ENCODE data around the gene DLG2.

Gene DLG2

DNA sequence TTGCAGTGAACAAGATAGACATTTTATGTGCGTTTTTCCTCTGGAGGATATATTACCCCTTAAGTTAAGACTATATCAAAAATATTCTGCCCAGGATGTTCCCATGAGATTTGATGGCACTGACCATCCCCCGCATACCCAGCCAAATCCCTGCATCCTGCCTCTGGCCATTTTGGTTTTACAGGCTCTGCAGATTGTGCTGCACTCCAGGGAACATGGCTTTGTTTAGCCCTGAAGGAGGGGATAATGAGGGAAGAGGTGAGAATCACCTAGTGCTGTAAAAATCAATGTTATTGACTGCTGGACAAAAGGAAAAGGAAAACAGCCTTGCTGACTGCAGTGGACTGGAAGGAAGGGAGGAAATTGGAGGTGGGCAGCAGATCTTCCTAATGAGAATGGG, 717.4 kb downstream of the DLG2 start:
- WGBS, result 96% methylated on average over 2 of the region's 2 CpGs
- Histone ChIP-seq H2AFZ (ENCODE audit: low read depth, low read length) (no peak overlapping the region), H3K4me3 (ENCODE audit: insufficient read depth in 1 of 2, low read depth in 1 of 2, low read length in 2 of 2) (no peak overlapping the region), H2BK15ac (ENCODE audit: low read depth, poor library complexity, severe bottlenecking) (no peak overlapping the region), H4K8ac (ENCODE audit: low read length) (no peak overlapping the region), H3K4ac (ENCODE audit: low read depth in 1 of 2, low read length in 2 of 2) (no peak overlapping the region), H4K91ac (ENCODE audit: low read length) (no peak overlapping the region), H3K18ac (ENCODE audit: low read depth in 1 of 2, low read length in 2 of 2) (no peak overlapping the region), H3K9ac (ENCODE audit: low read length) (no peak overlapping the region), H2BK12ac (ENCODE audit: low read length in 2 of 2) (no peak overlapping the region), H3K14ac (ENCODE audit: low read length in 2 of 2) (no peak overlapping the region), H2BK120ac (ENCODE audit: low read depth, low read length) (no peak overlapping the region), H2BK5ac (ENCODE audit: low read depth, low read length, poor library complexity, severe bottlenecking) (no peak overlapping the region), H3K4me2 (ENCODE audit: low read length, poor library complexity, severe bottlenecking) (no peak overlapping the region), H3K36me3 (ENCODE audit: control insufficient read depth in 1 of 2, insufficient read depth in 2 of 2, low read depth in 1 of 2, low read length in 2 of 2) (no peaks in the 10 kb centered on the region), H3K9me3 (ENCODE audit: control insufficient read depth, low read length) (no peaks in the 10 kb centered on the region), H3K27me3 (ENCODE audit: control insufficient read depth in 1 of 2, insufficient read depth in 1 of 2, low read length in 2 of 2) (no peaks in the 10 kb centered on the region), H3K27ac (ENCODE audit: low read length, poor library complexity, severe bottlenecking) (no peak overlapping the region), H3K79me1 (replicated peaks; ENCODE audit: low read length, poor library complexity, severe bottlenecking) (no peaks in the 10 kb centered on the region), H3K4me1 (ENCODE audit: control insufficient read depth, insufficient read depth, low read depth, low read length) (no peaks in the 10 kb centered on the region), H3K23ac (ENCODE audit: low read length in 2 of 2) (no peak overlapping the region), H2AK5ac (ENCODE audit: low read length, severe bottlenecking) (no peak overlapping the region)
- no peak for DNase-seq

DNA sequence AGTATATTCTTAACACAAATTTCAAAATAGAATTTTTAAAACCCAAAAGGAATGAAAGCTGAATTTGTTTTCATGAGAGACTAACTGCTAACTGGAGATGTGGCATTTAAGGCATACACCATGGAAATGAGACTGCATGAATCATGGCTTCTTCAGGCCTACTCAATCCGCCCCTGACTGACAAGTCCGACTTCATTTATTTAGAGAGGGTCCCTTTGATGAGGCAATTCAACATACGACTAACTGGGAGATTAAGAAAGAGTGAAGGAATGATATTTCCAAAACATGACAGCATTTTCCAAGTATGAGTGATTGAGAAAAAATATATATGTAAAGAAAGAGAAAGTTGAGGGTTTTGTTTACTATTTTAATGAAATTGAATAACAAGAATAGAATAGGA, 720.1 kb downstream of the DLG2 start:
- Histone ChIP-seq H2BK15ac (ENCODE audit: low read depth, poor library complexity, severe bottlenecking) (no peak overlapping the region), H4K8ac (ENCODE audit: low read length) (no peak overlapping the region), H3K4ac (ENCODE audit: low read depth in 1 of 2, low read length in 2 of 2) (no peak overlapping the region), H4K91ac (ENCODE audit: low read length) (no peak overlapping the region), H3K4me2 (ENCODE audit: low read length, poor library complexity, severe bottlenecking) (no peak overlapping the region), H3K18ac (ENCODE audit: low read depth in 1 of 2, low read length in 2 of 2) (no peak overlapping the region), H3K9ac (ENCODE audit: low read length) (peak overlapping the region; percentile 41), H3K9me3 (ENCODE audit: control insufficient read depth, low read length) (no peaks in the 10 kb centered on the region), H2BK12ac (ENCODE audit: low read length in 2 of 2) (no peak overlapping the region), H3K27me3 (ENCODE audit: control insufficient read depth in 1 of 2, insufficient read depth in 1 of 2, low read length in 2 of 2) (no peaks in the 10 kb centered on the region), H2AK5ac (ENCODE audit: low read length, severe bottlenecking) (no peak overlapping the region), H3K27ac (ENCODE audit: low read length, poor library complexity, severe bottlenecking) (no peak overlapping the region), H3K36me3 (ENCODE audit: control insufficient read depth in 1 of 2, insufficient read depth in 2 of 2, low read depth in 1 of 2, low read length in 2 of 2) (no peaks in the 10 kb centered on the region), H2BK5ac (ENCODE audit: low read depth, low read length, poor library complexity, severe bottlenecking) (no peak overlapping the region), H2BK120ac (ENCODE audit: low read depth, low read length) (no peak overlapping the region), H3K14ac (ENCODE audit: low read length in 2 of 2) (no peak overlapping the region), H3K4me3 (ENCODE audit: insufficient read depth in 1 of 2, low read depth in 1 of 2, low read length in 2 of 2) (no peak overlapping the region), H2AFZ (ENCODE audit: low read depth, low read length) (no peak overlapping the region), H3K23ac (ENCODE audit: low read length in 2 of 2) (no peak overlapping the region), H3K4me1 (ENCODE audit: control insufficient read depth, insufficient read depth, low read depth, low read length) (no peaks in the 10 kb centered on the region), H3K79me1 (replicated peaks; ENCODE audit: low read length, poor library complexity, severe bottlenecking) (no peaks in the 10 kb centered on the region)
- DNase-seq, result no peak
- WGBS, result 56% methylated on average over 3 of the region's 3 CpGs

DNA sequence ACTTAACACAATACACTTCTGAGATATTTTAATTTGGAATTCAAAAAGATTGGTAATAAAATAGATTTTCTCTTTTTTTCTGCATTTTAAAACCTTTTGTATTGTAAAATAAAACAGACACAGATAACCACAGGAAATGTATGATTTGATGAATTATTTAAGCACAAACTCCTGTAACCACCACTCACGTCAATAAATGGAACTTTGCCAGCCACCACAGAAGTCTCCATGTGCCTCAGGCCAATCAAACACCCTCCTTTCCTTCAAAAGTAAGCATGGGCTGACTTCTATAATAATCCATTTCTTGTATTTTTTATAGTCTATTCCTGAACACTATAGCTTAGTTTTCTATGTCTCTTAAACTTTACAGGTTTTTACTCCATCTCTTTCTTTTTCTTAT, 721.7 kb downstream of the DLG2 start:
- no peak overlapping the region for H3K14ac ChIP-seq (ENCODE audit: low read length in 2 of 2)
- H2BK120ac ChIP-seq (ENCODE audit: low read depth, low read length), result no peak overlapping the region
- DNase-seq, result no peak
- H3K9ac ChIP-seq (ENCODE audit: low read length), result no peak overlapping the region
- no peak overlapping the region for H2AK5ac ChIP-seq (ENCODE audit: low read length, severe bottlenecking)
- H3K27me3 ChIP-seq (ENCODE audit: control insufficient read depth in 1 of 2, insufficient read depth in 1 of 2, low read length in 2 of 2), result no peaks in the 10 kb centered on the region
- H3K4me2 ChIP-seq (ENCODE audit: low read length, poor library complexity, severe bottlenecking), result no peak overlapping the region
- no peak overlapping the region for H3K23ac ChIP-seq (ENCODE audit: low read length in 2 of 2)
- H3K36me3 ChIP-seq (ENCODE audit: control insufficient read depth in 1 of 2, insufficient read depth in 2 of 2, low read depth in 1 of 2, low read length in 2 of 2), result no peaks in the 10 kb centered on the region
- H3K9me3 ChIP-seq (ENCODE audit: control insufficient read depth, low read length), result no peaks in the 10 kb centered on the region
- no peak overlapping the region for H4K91ac ChIP-seq (ENCODE audit: low read length)
- no peaks in the 10 kb centered on the region for H3K4me1 ChIP-seq (ENCODE audit: control insufficient read depth, insufficient read depth, low read depth, low read length)
- H2BK5ac ChIP-seq (ENCODE audit: low read depth, low read length, poor library complexity, severe bottlenecking), result no peak overlapping the region
- H3K79me1 ChIP-seq (replicated peaks; ENCODE audit: low read length, poor library complexity, severe bottlenecking), result no peaks in the 10 kb centered on the region
- H4K8ac ChIP-seq (ENCODE audit: low read length), result no peak overlapping the region
- H2AFZ ChIP-seq (ENCODE audit: low read depth, low read length), result no peak overlapping the region
- H3K27ac ChIP-seq (ENCODE audit: low read length, poor library complexity, severe bottlenecking), result no peak overlapping the region
- H3K18ac ChIP-seq (ENCODE audit: low read depth in 1 of 2, low read length in 2 of 2), result no peak overlapping the region
- no peak overlapping the region for H3K4ac ChIP-seq (ENCODE audit: low read depth in 1 of 2, low read length in 2 of 2)
- WGBS, result 70% methylated on average over 1 of the region's 1 CpG
- H2BK12ac ChIP-seq (ENCODE audit: low read length in 2 of 2), result no peak overlapping the region
- no peak overlapping the region for H2BK15ac ChIP-seq (ENCODE audit: low read depth, poor library complexity, severe bottlenecking)
- H3K4me3 ChIP-seq (ENCODE audit: insufficient read depth in 1 of 2, low read depth in 1 of 2, low read length in 2 of 2), result no peak overlapping the region

DNA sequence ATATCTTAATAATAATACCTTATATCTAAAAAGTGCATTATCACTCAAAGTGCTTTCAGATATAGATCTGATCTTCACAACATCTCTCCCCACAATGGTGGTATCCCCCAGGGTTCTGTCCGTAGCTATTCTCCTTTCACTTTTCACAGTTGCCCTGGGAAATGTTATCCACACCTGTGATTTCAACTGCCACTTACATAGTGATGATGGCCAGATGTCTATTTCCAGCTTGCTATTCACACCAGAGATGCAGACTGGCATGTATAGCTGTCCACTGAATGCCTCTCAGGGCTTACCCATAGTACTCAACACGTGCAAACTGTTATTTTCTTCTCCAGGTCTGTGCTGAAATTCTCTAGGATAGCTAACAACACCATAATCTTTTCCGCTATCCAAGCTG, 724.7 kb downstream of the DLG2 start:
- WGBS, result 52% methylated on average over 3 of the region's 3 CpGs
- Histone ChIP-seq H2BK120ac (ENCODE audit: low read depth, low read length) (no peak overlapping the region), H2BK15ac (ENCODE audit: low read depth, poor library complexity, severe bottlenecking) (no peak overlapping the region), H2AFZ (ENCODE audit: low read depth, low read length) (no peak overlapping the region), H3K4me3 (ENCODE audit: insufficient read depth in 1 of 2, low read depth in 1 of 2, low read length in 2 of 2) (peak overlapping the region in 1 of 2 experiments; percentile 27), H2BK12ac (ENCODE audit: low read length in 2 of 2) (no peak overlapping the region), H3K23ac (ENCODE audit: low read length in 2 of 2) (no peak overlapping the region), H3K36me3 (ENCODE audit: control insufficient read depth in 1 of 2, insufficient read depth in 2 of 2, low read depth in 1 of 2, low read length in 2 of 2) (no peaks in the 10 kb centered on the region), H3K18ac (ENCODE audit: low read depth in 1 of 2, low read length in 2 of 2) (peak overlapping the region in 1 of 2 experiments; percentile 48), H2AK5ac (ENCODE audit: low read length, severe bottlenecking) (no peak overlapping the region), H4K8ac (ENCODE audit: low read length) (no peak overlapping the region), H3K4me2 (ENCODE audit: low read length, poor library complexity, severe bottlenecking) (no peak overlapping the region), H3K4me1 (ENCODE audit: control insufficient read depth, insufficient read depth, low read depth, low read length) (no peaks in the 10 kb centered on the region), H3K14ac (ENCODE audit: low read length in 2 of 2) (no peak overlapping the region), H4K91ac (ENCODE audit: low read length) (no peak overlapping the region), H2BK5ac (ENCODE audit: low read depth, low read length, poor library complexity, severe bottlenecking) (no peak overlapping the region), H3K4ac (ENCODE audit: low read depth in 1 of 2, low read length in 2 of 2) (no peak overlapping the region), H3K79me1 (replicated peaks; ENCODE audit: low read length, poor library complexity, severe bottlenecking) (no peaks in the 10 kb centered on the region), H3K27me3 (ENCODE audit: control insufficient read depth in 1 of 2, insufficient read depth in 1 of 2, low read length in 2 of 2) (no peaks in the 10 kb centered on the region), H3K9ac (ENCODE audit: low read length) (peak overlapping the region; percentile 3), H3K27ac (ENCODE audit: low read length, poor library complexity, severe bottlenecking) (no peak overlapping the region), H3K9me3 (ENCODE audit: control insufficient read depth, low read length) (no peaks in the 10 kb centered on the region)
- DNase-seq, result no peak

Measured in mesenchymal stem cell (in vitro differentiated cells and primary cell).